NT2/D1 (cell line): ENCODE data around the gene CST6.

Experiments used
- DNase-seq: peaks from one replicate; pipeline ENCODE4 v3.0.0-alpha.2; 2011; ENCODE audit warnings: low read depth, low spot score
- H3K27me3 ChIP-seq: 2 replicates; pipeline ENCODE4 v1.6.0; 2011; ENCODE audit warnings: mild to moderate bottlenecking; ENCODE audit not compliant: insufficient read length, insufficient read depth
- H3K36me3 ChIP-seq: 2 replicates; pipeline ENCODE4 v1.6.1; 2011; ENCODE audit warnings: mild to moderate bottlenecking, low read length, mixed read lengths; ENCODE audit not compliant: insufficient read depth, insufficient read length
- H3K4me1 ChIP-seq: 2 replicates; pipeline ENCODE4 v1.5.1; 2011; ENCODE audit not compliant: insufficient read depth, insufficient read length
- H3K4me3 ChIP-seq: 2 replicates; pipeline ENCODE4 v1.5.1; 2011; ENCODE audit warnings: low read depth; ENCODE audit not compliant: insufficient read length
- H3K9ac ChIP-seq: 2 replicates; pipeline ENCODE4 v1.6.0; 2011; ENCODE audit warnings: low read depth; ENCODE audit not compliant: insufficient read length
- H3K9me3 ChIP-seq: 2 replicates; pipeline ENCODE4 v1.5.1; 2011; ENCODE audit warnings: mild to moderate bottlenecking, low read length; ENCODE audit not compliant: insufficient read depth
- SUZ12 ChIP-seq: IDR thresholded peaks from 2 replicates; pipeline ENCODE4 v1.6.1; 2011; ENCODE audit not compliant: insufficient read length, insufficient read depth; ENCODE audit errors: extremely low read depth
- YY1 ChIP-seq: IDR thresholded peaks from 2 replicates; pipeline ENCODE4 v1.6.1; 2011; ENCODE audit not compliant: insufficient read length, insufficient read depth
- ZNF274 ChIP-seq: IDR thresholded peaks from 2 replicates; pipeline ENCODE4 v1.6.1; 2011; ENCODE audit warnings: mild to moderate bottlenecking, low read depth, low read length

The CST6 gene

DNA sequence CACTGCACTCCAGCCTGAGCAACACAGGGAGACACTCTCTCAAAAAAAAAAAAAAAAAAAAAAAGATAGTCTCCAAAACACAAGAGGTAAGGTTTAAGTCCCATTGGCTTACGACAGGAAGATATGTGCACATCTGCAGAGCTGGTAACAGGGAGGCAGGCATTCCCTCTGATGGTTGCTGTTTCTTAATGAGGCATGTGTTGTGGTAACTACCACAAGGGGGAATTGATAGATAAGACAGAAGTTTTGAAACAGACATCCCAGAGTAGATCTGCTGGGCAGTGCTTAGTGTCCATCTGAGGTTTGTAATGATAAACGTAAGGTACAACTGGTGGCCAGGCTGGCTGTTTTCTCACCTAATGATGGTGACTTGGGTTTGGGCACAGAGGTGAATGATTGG is 14.5 kb upstream of the CST6 start:
- Histone ChIP-seq H3K4me1 (peaks cover 2% of the 10 kb centered on the region), H3K9me3 (no peaks in the 10 kb centered on the region), H3K27me3 (no peaks in the 10 kb centered on the region), H3K4me3 (no peak overlapping the region), H3K36me3 (peaks cover 51% of the 10 kb centered on the region), H3K9ac (no peak overlapping the region)
- no peak for DNase-seq
- no peak for TF ChIP-seq ZNF274
- TF ChIP-seq YY1 = no peak
- no peak for TF ChIP-seq SUZ12

DNA sequence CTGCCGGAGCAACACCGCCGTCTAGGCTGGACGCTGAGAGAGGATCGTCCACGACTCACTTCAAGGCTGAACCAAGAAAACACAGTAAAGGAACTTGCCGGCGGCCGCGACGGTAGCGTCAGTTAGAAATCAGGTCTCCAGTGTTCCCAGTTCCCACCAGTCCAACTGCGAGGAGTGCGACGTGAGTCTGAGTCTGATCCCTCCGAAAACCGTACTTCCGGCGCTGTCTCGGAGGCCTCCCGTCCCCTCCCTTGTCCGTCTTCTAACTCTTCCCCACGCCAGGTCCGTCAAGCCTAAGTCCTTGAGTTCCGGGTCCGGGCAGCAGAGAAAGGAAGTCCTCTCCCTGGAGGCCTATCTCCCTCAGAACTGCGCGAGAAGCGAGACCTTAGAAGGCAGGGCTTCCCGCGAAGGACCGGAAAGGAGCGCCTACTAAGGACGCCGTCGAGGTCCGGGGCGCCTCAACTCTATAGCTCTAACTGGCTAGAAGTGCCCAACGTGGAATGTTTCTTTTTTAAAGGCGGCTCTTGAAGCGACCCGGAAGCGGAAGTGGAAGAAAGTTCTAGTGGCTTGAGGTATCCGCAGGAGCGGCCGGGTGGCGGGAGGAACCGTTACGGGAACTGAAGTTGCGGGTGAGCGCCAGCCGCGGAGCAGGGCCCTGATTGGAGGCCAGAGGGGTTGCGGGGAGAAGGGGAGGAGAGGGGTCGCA is 9.7 kb upstream of the CST6 start, which contains the start of the genes BANF1 and EIF1AD:
TSS of gene BANF1 (plus strand) at position 562 of the 706 bp plus-strand sequence. CDS start 748 bp downstream, outside the sequence.
TSS of gene EIF1AD (minus strand) at position 216 of the 706 bp plus-strand sequence. CDS start 1,768 bp downstream, outside the sequence.
- DNase-seq = peak; percentile 96
- Histone ChIP-seq H3K4me1 (peaks cover 4% of the 10 kb centered on the region), H3K36me3 (peaks cover 66% of the 10 kb centered on the region), H3K27me3 (no peaks in the 10 kb centered on the region), H3K9ac (peak within 1 kb of the TSS; percentile 83), H3K9me3 (no peaks in the 10 kb centered on the region), H3K4me3 (peak within 1 kb of the TSS; percentile 83)
- TF ChIP-seq YY1 (peak; percentile 22), SUZ12 (no peak), ZNF274 (no peak)

DNA sequence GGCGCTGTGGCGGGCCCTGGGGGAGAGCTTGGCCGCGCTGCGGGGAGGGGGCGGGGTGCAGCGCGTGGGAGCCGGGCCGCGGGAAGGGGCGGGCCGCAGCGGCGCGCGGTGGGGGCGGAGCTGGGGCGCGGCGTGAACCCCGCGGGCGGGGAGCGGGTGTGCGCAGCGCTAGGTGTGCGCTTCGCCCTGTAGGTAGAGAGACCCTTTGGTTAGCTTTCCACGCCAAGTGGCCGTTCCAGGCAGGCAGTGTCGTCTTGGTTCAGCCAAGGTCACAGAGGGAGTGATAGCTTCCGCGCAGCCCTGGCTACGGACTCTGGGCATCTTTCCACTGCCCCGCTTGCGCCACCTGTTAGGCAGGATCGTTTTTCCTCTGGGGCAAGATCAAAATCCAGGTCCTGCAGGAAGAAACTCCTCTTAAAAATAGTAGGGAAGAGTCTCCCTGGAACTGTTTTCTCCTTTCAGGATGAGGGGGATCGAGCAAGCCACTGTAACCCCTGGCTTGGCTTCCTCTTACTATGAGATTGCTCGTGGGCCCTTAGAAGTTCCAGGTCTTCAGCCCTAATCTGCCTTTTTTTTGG is 9.1 kb upstream of the CST6 start:
- Histone ChIP-seq H3K9me3 (no peaks in the 10 kb centered on the region), H3K4me1 (peaks cover 7% of the 10 kb centered on the region), H3K9ac (peak overlapping the region; percentile 83), H3K36me3 (peaks cover 59% of the 10 kb centered on the region), H3K4me3 (peak overlapping the region; percentile 83), H3K27me3 (no peaks in the 10 kb centered on the region)
- no peak for TF ChIP-seq ZNF274
- no peak for TF ChIP-seq YY1
- no peak for TF ChIP-seq SUZ12
- DNase-seq = no peak

DNA sequence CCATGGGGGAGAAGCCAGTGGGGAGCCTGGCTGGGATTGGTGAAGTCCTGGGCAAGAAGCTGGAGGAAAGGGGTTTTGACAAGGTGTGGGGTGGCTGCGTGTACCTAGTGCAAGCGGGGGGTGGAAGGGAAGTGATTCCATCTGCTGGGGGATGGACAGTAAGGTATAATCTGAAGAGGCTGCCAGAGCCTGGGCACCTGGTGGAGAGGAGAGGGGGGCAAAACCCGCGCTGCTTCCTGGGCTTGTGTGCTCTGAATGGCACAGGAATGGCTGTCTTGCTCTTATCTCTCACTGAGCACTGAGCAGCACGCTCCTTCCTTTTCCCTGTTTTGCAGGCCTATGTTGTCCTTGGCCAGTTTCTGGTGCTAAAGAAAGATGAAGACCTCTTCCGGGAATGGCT is 8.5 kb upstream of the CST6 start:
- Histone ChIP-seq H3K9ac (peak overlapping the region; percentile 83), H3K36me3 (peaks cover 54% of the 10 kb centered on the region), H3K27me3 (no peaks in the 10 kb centered on the region), H3K4me3 (peak overlapping the region; percentile 83), H3K9me3 (no peaks in the 10 kb centered on the region), H3K4me1 (peaks cover 8% of the 10 kb centered on the region)
- TF ChIP-seq YY1 (no peak), ZNF274 (no peak), SUZ12 (no peak)
- no peak for DNase-seq

DNA sequence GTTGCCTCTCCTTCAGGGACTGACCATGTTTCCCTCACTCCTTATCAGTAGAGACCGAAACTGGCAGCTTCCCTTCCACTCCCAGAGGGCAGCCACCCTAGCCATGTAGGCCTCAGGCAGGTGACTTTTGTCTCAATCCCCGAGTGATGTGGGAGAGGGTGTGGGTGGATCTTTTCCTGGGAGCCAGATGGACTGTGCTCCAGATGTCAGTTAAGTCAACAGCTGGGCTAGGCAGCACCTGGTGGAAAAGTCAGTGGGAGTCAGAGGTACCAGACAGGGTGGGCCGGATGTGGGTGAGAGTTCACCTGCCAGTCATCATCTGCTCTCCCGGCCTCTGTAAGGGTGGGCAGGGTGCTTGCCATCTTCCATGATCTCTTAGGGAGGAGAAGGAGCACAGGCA is 7.6 kb upstream of the CST6 start:
- Histone ChIP-seq H3K27me3 (no peaks in the 10 kb centered on the region), H3K9ac (no peak overlapping the region), H3K4me1 (peaks cover 8% of the 10 kb centered on the region), H3K36me3 (peaks cover 45% of the 10 kb centered on the region), H3K9me3 (no peaks in the 10 kb centered on the region), H3K4me3 (no peak overlapping the region)
- DNase-seq = no peak
- no peak for TF ChIP-seq ZNF274
- no peak for TF ChIP-seq YY1
- no peak for TF ChIP-seq SUZ12

DNA sequence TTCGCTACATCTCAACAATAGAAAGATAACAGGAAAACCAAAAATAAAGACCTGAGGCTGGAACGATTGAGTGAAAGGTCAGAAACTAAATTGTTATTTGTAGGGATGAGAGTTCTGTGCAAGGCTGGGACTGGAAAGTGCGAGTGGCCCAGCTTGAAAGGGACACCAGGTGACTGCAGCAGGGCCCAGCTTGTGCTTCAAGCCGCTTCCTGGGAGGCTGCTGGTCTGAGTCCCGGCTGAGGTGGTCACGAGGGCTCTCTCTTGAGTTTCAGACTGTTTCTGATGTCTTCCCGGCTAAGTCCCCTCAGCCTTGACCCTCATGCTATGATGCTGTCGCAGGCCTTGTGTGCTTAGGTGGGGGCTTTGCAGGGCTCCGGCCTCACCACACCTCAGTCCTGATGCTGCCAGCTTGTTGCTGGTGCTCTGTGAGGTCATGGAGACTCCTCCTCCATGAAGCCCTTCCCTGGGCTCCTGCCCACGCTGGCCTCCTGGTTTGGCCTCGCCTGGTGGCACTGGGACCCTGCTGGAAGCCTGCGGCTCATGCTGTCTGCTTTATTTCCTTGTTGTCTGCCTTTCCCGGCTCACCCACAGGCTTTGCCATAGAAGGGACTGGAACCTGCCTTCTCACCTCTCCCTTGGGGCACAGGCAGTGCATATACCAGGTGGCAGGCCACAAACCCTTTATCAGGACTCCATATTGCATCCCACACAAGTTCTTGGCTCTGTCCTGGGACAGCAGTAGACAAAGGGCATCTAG is 5.5 kb upstream of the CST6 start:
- Histone ChIP-seq H3K27me3 (no peaks in the 10 kb centered on the region), H3K9me3 (no peaks in the 10 kb centered on the region), H3K4me3 (no peak overlapping the region), H3K36me3 (peaks cover 31% of the 10 kb centered on the region), H3K9ac (peak overlapping the region; percentile 3), H3K4me1 (peaks cover 6% of the 10 kb centered on the region)
- TF ChIP-seq YY1 (no peak), ZNF274 (no peak), SUZ12 (no peak)
- no peak for DNase-seq

DNA sequence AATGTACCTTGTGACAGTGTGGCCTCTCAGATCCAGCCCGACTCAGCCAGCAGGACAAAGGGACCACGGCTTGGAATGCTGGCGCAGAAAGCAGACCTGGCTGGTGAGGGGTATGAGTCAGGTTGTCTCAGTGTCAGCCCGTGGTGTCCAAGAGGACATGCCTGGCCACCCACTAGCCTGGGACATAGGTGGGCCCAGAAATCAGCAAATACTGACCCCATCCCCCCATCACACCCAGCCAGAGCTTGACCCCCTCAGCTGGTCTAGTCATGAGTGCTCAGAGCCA is 5.0 kb upstream of the CST6 start:
- Histone ChIP-seq H3K4me3 (no peak overlapping the region), H3K9me3 (no peaks in the 10 kb centered on the region), H3K4me1 (peaks cover 6% of the 10 kb centered on the region), H3K36me3 (peaks cover 31% of the 10 kb centered on the region), H3K27me3 (no peaks in the 10 kb centered on the region), H3K9ac (peak overlapping the region; percentile 3)
- TF ChIP-seq YY1 = no peak
- no peak for DNase-seq
